Measurements from ENCODE around the gene ESRRG. TPM values are rescaled to one million over a fixed set of nuclear protein-coding genes. Genes with fewer than 3 reads are reported as not detected.

ESRRG gene
- total RNA-seq, 2 experiments from 2014 or later, result not detected

DNA sequence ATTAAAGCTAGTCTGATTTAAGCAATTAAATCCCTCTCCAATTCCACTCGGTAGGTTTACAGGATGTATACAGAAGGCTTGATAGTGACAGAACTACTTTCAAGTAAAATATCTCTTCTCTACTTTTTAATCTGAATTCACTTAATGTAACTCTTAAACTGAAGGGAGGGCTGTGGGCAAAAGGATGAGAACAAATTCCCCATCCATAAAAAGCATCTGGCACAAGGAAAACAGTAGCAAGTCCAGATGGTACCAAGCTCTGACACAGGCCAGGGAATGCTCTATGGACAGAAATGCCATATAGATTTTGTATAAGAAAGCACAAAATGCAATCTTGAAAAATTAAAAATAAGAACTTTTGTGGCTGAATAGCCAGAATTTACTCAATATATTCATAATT, 246.9 kb downstream of the ESRRG start:
- DNase-seq, result no peak
- no peaks in the 10 kb centered on the region for H3K36me3 Mint-ChIP-seq
- no peak for ATAC-seq (ENCODE audit: low read depth)
- no peak overlapping the region for H3K4me3 Mint-ChIP-seq
- H3K9me3 Mint-ChIP-seq, result no peaks in the 10 kb centered on the region
- H3K27me3 Mint-ChIP-seq, result no peaks in the 10 kb centered on the region
- H3K27ac Mint-ChIP-seq, result no peak overlapping the region
- no peaks in the 10 kb centered on the region for H3K4me1 Mint-ChIP-seq
- POLR2A ChIA-PET, result no interaction called here

DNA sequence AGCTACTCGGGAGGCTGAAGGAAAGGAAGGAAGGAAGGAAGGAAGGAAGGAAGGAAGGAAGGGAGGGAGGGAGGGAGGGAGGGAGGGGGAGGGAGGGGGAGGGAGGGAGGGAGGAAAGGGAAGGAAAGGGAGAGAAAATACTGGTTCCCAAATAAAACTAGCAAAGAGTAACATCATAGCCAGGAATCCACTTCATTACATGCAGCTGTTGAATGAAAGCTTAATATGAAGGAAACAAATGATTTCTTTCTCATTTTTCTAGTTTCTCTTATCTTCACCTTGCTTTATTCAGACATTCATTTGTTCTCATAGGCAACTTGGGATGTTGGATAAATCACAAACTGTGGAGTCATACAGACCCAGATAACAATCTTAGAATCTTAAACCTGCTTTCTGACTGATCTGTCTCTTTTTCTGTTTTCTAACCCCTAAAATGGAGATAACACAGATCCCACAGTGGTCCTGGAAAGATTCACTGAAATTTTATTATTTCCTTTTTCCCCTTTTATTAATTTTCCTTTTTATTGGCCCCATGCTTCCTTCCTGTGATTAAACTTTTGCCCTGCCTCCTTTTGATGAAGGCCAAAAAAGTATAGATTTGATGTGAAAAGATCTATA, 247.5 kb downstream of the ESRRG start:
- no peaks in the 10 kb centered on the region for H3K4me1 Mint-ChIP-seq
- no peak for ATAC-seq (ENCODE audit: low read depth)
- H3K4me3 Mint-ChIP-seq, result no peak overlapping the region

DNA sequence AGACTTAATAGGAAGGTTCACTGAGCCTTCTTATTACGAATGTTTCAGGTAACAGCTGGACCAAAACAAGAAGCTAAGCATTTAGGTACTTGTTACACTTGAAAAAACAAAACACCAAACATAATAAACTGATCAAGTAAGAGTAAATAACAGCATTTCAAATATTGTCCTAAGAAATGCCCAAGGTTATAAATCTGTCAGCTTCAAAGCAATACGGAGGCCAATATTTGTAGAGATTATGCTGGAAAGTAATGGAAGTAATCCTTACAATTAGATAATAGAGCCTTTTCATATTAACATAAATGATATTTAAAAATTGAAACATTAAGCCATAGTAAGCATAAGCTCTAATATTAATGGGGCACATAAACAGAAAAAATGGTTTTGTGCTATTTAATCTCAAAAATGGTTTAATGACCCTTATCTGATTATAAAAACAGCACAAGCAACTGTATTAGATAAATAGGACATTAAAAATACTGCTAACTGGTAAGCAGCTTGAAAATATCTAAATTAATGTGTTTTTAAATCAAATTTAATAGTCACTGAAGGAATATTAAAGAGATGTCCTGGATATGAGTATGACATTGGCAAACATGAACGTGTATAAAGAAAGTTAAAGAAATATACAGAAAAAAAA, 256.9 kb downstream of the ESRRG start:
- no peaks in the 10 kb centered on the region for H3K27me3 Mint-ChIP-seq

More for the DNA sequence above, 247.5 kb downstream of the ESRRG start:
- Mint-ChIP-seq H3K27ac (no peak overlapping the region), H3K27me3 (no peaks in the 10 kb centered on the region), H3K36me3 (no peaks in the 10 kb centered on the region), H3K9me3 (no peaks in the 10 kb centered on the region)
- POLR2A ChIA-PET, result no interaction called here
- DNase-seq, result no peak

DNA sequence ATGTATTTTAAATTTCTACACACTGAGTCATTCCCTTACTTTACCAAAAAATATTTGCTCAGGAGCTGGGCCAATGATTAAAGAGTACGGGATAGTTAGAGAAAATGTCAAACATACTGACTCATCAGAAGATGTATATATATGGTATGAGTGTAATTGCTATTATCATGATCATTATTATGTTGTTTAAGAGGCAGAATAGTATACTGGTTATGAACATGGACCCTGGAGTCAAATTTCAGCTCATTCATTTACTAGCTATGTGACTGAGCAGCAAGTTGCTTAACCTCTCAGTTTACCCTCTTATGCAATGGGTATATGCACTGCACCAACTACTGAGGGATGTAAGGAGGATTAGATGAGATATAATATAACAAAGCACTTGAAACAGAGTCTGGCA, 258.7 kb downstream of the ESRRG start:
- H3K9me3 Mint-ChIP-seq, result peaks cover 8% of the 10 kb centered on the region
- no peaks in the 10 kb centered on the region for H3K27me3 Mint-ChIP-seq
- ATAC-seq (ENCODE audit: low read depth) (no peak), DNase-seq (no peak)
- no peak overlapping the region for H3K4me3 Mint-ChIP-seq
- H3K36me3 Mint-ChIP-seq, result no peaks in the 10 kb centered on the region
- no peaks in the 10 kb centered on the region for H3K4me1 Mint-ChIP-seq
- no peak overlapping the region for H3K27ac Mint-ChIP-seq
- POLR2A ChIA-PET, result no interaction called here

More for the DNA sequence above, 256.9 kb downstream of the ESRRG start:
- no peaks in the 10 kb centered on the region for H3K4me1 Mint-ChIP-seq
- H3K9me3 Mint-ChIP-seq, result peaks cover 6% of the 10 kb centered on the region
- H3K27ac Mint-ChIP-seq, result no peak overlapping the region
- no peaks in the 10 kb centered on the region for H3K36me3 Mint-ChIP-seq
- H3K4me3 Mint-ChIP-seq, result no peak overlapping the region
- ATAC-seq (ENCODE audit: low read depth) (no peak), DNase-seq (no peak)
- POLR2A ChIA-PET, result no interaction called here

DNA sequence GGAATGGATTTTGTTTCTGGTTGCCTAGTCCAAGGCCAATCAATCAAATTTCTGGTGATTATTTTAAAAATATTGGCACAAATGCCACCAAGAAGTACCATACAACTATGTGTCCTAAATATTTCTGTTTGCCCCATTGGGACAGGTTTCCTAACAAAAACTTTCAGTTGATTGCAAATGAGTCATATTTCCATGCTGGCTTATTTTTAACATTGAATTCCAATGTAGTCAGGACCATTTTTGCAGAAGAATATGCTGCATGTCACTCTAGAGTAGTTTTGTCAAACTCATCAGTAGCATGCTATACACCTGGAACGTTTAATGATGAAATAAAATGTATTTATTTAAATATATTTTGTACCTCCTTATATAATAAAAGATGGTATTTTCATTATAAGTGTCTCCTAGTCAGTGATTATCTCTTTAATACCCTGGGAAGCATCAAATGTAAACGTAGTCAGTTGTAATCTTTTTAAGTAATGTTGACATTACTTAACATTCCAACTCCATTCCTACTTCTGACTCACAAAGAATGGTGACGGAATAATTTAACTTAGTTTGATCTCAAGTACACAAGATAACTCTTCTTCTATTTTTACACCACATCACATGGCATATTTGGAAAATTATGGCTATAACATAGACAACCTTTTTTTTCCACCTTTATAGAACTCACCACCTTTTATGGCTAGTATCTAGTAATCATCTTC, 261.0 kb downstream of the ESRRG start:
- POLR2A ChIA-PET, result no interaction called here
- Mint-ChIP-seq H3K4me1 (no peaks in the 10 kb centered on the region), H3K36me3 (no peaks in the 10 kb centered on the region), H3K27me3 (no peaks in the 10 kb centered on the region), H3K9me3 (peaks cover 4% of the 10 kb centered on the region), H3K27ac (no peak overlapping the region), H3K4me3 (no peak overlapping the region)
- DNase-seq, result no peak
- ATAC-seq (ENCODE audit: low read depth), result no peak

DNA sequence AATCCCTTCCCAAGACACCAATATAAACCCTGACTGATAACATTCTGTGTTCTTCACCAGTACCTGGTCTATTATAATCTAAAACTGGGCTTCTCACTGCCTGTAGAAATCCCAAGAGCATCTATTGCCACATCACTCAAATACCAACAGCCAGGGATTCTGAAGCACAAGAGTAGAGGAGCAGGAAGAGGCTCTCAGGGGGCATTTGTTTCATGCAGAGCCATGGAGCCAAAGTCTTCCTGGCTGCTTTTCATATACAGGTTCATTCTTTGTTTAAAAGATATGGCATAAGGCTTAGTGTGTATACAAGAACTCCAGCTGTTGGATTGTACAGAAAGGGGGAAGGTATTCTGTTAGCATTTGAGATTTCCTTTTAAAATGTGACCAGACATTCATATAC, 261.8 kb downstream of the ESRRG start:
- POLR2A ChIA-PET, result no interaction called here
- Mint-ChIP-seq H3K36me3 (no peaks in the 10 kb centered on the region), H3K4me3 (no peak overlapping the region), H3K9me3 (peaks cover 2% of the 10 kb centered on the region), H3K4me1 (no peaks in the 10 kb centered on the region), H3K27me3 (no peaks in the 10 kb centered on the region), H3K27ac (no peak overlapping the region)
- ATAC-seq (ENCODE audit: low read depth) (no peak), DNase-seq (no peak)

DNA sequence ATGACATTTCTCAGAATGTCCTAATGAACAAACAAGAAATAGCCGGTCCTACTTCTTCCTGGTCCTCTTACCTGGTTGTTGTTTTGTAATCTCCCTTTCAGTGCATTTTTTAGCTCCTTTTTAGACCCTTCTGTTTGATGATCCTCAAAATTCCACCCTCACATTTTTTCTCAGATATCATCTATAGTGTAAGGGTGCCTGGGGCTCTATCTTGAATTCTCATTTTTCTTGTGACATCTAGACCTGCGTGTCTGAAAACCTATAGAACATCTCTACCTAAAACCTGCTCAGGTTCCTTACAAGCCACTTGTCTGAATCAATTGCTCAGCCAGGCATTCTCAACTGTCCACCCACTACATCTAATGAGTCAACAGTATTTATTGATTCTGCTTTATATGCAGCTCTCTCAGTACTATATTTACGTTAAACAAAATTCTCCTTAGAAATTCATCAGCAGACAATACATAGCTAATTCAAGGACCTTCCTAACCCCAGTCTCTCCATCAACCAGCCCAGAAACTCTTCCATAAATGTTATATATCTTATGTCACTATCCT, 263.5 kb downstream of the ESRRG start:
- ATAC-seq (ENCODE audit: low read depth) (no peak), DNase-seq (no peak)
- H3K4me1 Mint-ChIP-seq, result no peaks in the 10 kb centered on the region
- no peaks in the 10 kb centered on the region for H3K27me3 Mint-ChIP-seq
- no peak overlapping the region for H3K4me3 Mint-ChIP-seq
- no peak overlapping the region for H3K27ac Mint-ChIP-seq
- POLR2A ChIA-PET, result no interaction called here
- no peaks in the 10 kb centered on the region for H3K36me3 Mint-ChIP-seq
- H3K9me3 Mint-ChIP-seq, result peaks cover 4% of the 10 kb centered on the region

DNA sequence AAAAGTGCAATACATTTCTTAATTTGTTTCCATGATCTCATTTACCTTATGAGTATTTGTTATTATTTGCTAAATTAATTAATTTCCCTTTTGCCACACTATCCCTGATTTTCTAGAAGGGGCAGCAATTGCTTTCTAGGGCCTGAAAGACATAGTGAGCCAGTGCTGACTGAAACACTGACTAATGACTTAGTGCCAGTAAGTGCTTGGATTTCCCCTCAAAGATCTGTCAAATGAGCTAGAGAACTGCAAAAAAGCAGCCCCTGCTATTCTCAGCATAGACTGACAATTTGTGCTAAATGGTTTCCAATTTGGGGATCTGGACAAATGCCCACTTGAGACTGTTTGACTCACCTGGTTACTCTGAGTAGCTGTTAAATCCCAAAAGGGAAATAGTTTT, 264.4 kb downstream of the ESRRG start:
- POLR2A ChIA-PET, result no interaction called here
- no peaks in the 10 kb centered on the region for H3K4me1 Mint-ChIP-seq
- H3K36me3 Mint-ChIP-seq, result no peaks in the 10 kb centered on the region
- no peak overlapping the region for H3K4me3 Mint-ChIP-seq
- no peak overlapping the region for H3K27ac Mint-ChIP-seq
- ATAC-seq (ENCODE audit: low read depth) (no peak), DNase-seq (no peak)
- H3K27me3 Mint-ChIP-seq, result no peaks in the 10 kb centered on the region
- peaks cover 8% of the 10 kb centered on the region for H3K9me3 Mint-ChIP-seq

DNA sequence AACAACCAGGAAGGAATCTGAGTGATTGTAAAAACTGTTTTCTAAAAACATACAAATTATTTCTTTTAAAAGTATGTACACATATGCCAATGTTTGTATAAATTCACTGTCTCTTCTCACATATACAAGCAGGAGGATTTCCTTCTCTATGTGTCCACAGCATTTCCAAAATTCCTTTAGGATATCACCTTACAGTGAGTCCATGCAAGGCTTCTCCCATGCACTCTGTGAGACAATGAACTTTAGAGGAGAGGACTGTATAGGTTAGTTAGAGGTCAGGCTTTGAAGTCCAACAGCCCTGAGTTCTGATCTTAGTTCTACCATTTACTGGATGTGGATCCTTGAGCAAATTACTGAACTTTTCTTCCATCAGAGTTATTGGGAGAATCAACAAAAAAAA, 265.9 kb downstream of the ESRRG start:
- POLR2A ChIA-PET, result no interaction called here
- Mint-ChIP-seq H3K27me3 (no peaks in the 10 kb centered on the region), H3K27ac (no peak overlapping the region), H3K9me3 (peaks cover 12% of the 10 kb centered on the region), H3K36me3 (no peaks in the 10 kb centered on the region), H3K4me1 (no peaks in the 10 kb centered on the region), H3K4me3 (no peak overlapping the region)
- ATAC-seq (ENCODE audit: low read depth) (no peak), DNase-seq (no peak)

DNA sequence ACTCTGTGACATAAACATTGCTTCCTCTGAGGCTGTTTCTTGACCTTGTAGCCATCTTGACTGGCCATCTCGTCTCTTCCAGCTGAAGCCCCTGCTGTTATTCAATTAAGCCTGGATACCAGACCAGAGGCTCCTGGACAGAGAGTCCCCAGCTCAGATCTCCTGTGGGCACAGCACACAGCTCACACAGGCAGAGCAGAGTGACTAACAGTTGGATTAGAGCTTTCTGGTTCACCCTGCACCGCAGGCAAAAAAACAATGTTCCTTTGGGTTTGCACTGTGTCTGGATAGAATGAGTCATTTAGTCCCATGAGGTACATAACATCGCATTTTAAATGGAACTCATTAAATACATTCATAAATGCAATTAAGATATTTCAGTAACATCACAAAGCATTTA, 266.5 kb downstream of the ESRRG start:
- Mint-ChIP-seq H3K27me3 (no peaks in the 10 kb centered on the region), H3K36me3 (no peaks in the 10 kb centered on the region)

DNA sequence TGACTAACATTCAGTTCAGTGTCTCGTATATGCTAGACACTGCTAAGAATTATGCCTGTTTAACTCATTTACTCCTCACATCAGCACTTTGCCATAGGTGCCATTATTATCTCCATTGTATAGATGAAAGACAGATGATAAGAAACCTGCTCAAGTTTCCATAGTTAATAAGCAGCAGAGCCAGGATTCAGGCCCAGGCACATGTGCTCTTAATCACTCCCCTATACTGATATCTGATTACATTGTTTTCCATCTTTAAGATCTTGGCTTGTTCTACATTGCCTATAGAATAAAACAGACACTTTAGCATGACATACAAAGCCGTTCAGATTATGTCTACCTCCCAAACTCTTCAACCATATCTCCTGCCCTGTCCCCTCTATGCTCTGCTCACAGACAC, 269.5 kb downstream of the ESRRG start:
- Mint-ChIP-seq H3K36me3 (no peaks in the 10 kb centered on the region), H3K27me3 (no peaks in the 10 kb centered on the region)
- POLR2A ChIA-PET, result no interaction called here

More for the DNA sequence above, 266.5 kb downstream of the ESRRG start:
- POLR2A ChIA-PET, result no interaction called here
- Mint-ChIP-seq H3K9me3 (peaks cover 12% of the 10 kb centered on the region), H3K27ac (no peak overlapping the region), H3K4me1 (no peaks in the 10 kb centered on the region), H3K4me3 (no peak overlapping the region)
- ATAC-seq (ENCODE audit: low read depth) (no peak), DNase-seq (no peak)

More for the DNA sequence above, 269.5 kb downstream of the ESRRG start:
- H3K9me3 Mint-ChIP-seq, result peaks cover 11% of the 10 kb centered on the region
- no peaks in the 10 kb centered on the region for H3K4me1 Mint-ChIP-seq
- DNase-seq (no peak), ATAC-seq (ENCODE audit: low read depth) (no peak)
- no peak overlapping the region for H3K4me3 Mint-ChIP-seq
- H3K27ac Mint-ChIP-seq, result no peak overlapping the region
